Skin of body (tissue), 2 donors: Measurements from ENCODE around the gene EIF3D. TPM values are rescaled to one million over a fixed set of nuclear protein-coding genes. Genes with fewer than 3 reads are reported as not detected.

Source experiments
- DNase-seq: peaks from one replicate; lab custom pipeline; 2025; lab: John Stamatoyannopoulos, UW
- total RNA-seq: library from RNA; depleted of rRNA; stranded (reverse); fragments of >200 nt; gene quantifications from one replicate; pipeline ENCODE4 v1.2.3, GENCODE V29; 2014

The EIF3D gene
- total RNA-seq, result 191 TPM

GRCh38 chr22:36528795-36529751 is at the start of gene EIF3D:
Gene EIF3D (minus strand): TSS chr22:36529166. CDS start chr22:36526121, 3,045 bp downstream.
- DNase-seq, result peak; percentile 99

- no peak for DNase-seq
Observed at GRCh38 chr22:36578619-36579018, 49.7 kb upstream of the EIF3D start.

- DNase-seq, result no peak
Observed at GRCh38 chr22:36577019-36577418, 48.1 kb upstream of the EIF3D start.

- no peak for DNase-seq
Observed at GRCh38 chr22:36574728-36575127, 45.8 kb upstream of the EIF3D start.

- DNase-seq, result no peak
Observed at GRCh38 chr22:36573815-36574363, 44.9 kb upstream of the EIF3D start.

- no peak for DNase-seq
Observed at GRCh38 chr22:36571991-36572390, 43.0 kb upstream of the EIF3D start.

GRCh38 chr22:36569999-36570398 is 41.0 kb upstream of the EIF3D start:
- no peak for DNase-seq

- no peak for DNase-seq
Observed at GRCh38 chr22:36568846-36569245, 39.9 kb upstream of the EIF3D start.

- DNase-seq, result no peak
Observed at GRCh38 chr22:36566720-36567119, 37.8 kb upstream of the EIF3D start.

GRCh38 chr22:36565686-36566085 is 36.7 kb upstream of the EIF3D start:
- no peak for DNase-seq

GRCh38 chr22:36565159-36565507 is 36.2 kb upstream of the EIF3D start:
- DNase-seq, result no peak

GRCh38 chr22:36564422-36565158 is 35.6 kb upstream of the EIF3D start:
- DNase-seq, result no peak

GRCh38 chr22:36563898-36564297 is 34.9 kb upstream of the EIF3D start:
- no peak for DNase-seq

- DNase-seq, result no peak
Observed at GRCh38 chr22:36563444-36563843, 34.5 kb upstream of the EIF3D start.

GRCh38 chr22:36563001-36563400 is 34.0 kb upstream of the EIF3D start:
- DNase-seq, result no peak

- DNase-seq, result no peak
Observed at GRCh38 chr22:36562261-36562835, 33.4 kb upstream of the EIF3D start.

GRCh38 chr22:36561291-36561811 is 32.4 kb upstream of the EIF3D start:
- DNase-seq, result no peak

- no peak for DNase-seq
Observed at GRCh38 chr22:36560001-36560400, 31.0 kb upstream of the EIF3D start.

GRCh38 chr22:36554098-36554497 is 25.1 kb upstream of the EIF3D start:
- DNase-seq, result no peak

GRCh38 chr22:36552289-36552688 is 23.3 kb upstream of the EIF3D start:
- no peak for DNase-seq

- no peak for DNase-seq
Observed at GRCh38 chr22:36550701-36551495, 21.9 kb upstream of the EIF3D start.
